Measurements from ENCODE around the gene RPAP2. TPM values are rescaled to one million over a fixed set of nuclear protein-coding genes. Genes with fewer than 3 reads are reported as not detected.
A peak's percentile ranks its signal among the peaks of the same experiment; 100 is the strongest.
"Not testable (repeated sequence)": the region's sequence is repeated elsewhere in the genome, so short reads cannot be mapped to it uniquely, and the experiment has no call there.

RPAP2 gene
- 1 to 10 TPM; 3.3 to 8.2 TPM for polyA plus RNA-seq

GRCh38 chr1:92298573-92299476 lies at the start of gene RPAP2, which contains the start of gene GLMN:
Gene RPAP2, plus strand, starts transcription at chr1:92299059. Its CDS starts 15 bp downstream, at chr1:92299074.
Gene GLMN, minus strand, starts transcription at chr1:92298987. Its CDS starts 988 bp downstream, at chr1:92297999.
- Histone ChIP-seq H3K4me3 (ENCODE audit: low read depth in 1 of 2, low read length in 2 of 2) (peak within 1 kb of the TSS; percentile 97 to 100), H3K9me3 (ENCODE audit: control insufficient read depth in 2 of 2, insufficient read depth in 1 of 2, low read depth in 1 of 2, low read length in 1 of 2) (no peaks in the 10 kb centered on the region), H3K4me1 (ENCODE audit: control insufficient read depth in 2 of 2, insufficient read depth in 2 of 2, low read length in 1 of 2) (no peaks in the 10 kb centered on the region), H3K27ac (ENCODE audit: low read depth in 2 of 2, low read length in 1 of 2) (peak within 1 kb of the TSS; percentile 97 to 99), H3K36me3 (ENCODE audit: control insufficient read depth in 2 of 2, insufficient read depth in 2 of 2, low read length in 1 of 2) (peaks cover 0 to 4% of the 10 kb centered on the region in 2 donors), H3K27me3 (ENCODE audit: control insufficient read depth in 1 of 2, insufficient read depth in 2 of 2, low read length in 2 of 2) (no peaks in the 10 kb centered on the region)
- WGBS, 2 donors: 0 to 1% methylated on average over 72 to 76 of the region's 76 CpGs

GRCh38 chr1:92254714-92255113 lies 44.1 kb upstream of the RPAP2 start:
- H3K27ac ChIP-seq (ENCODE audit: low read depth in 2 of 2, low read length in 1 of 2); H3K27me3 ChIP-seq (ENCODE audit: control insufficient read depth in 1 of 2, insufficient read depth in 2 of 2, low read length in 2 of 2); H3K9me3 ChIP-seq (ENCODE audit: control insufficient read depth in 2 of 2, insufficient read depth in 1 of 2, low read depth in 1 of 2, low read length in 1 of 2); H3K4me3 ChIP-seq (ENCODE audit: low read depth in 1 of 2, low read length in 2 of 2); H3K4me1 ChIP-seq (ENCODE audit: control insufficient read depth in 2 of 2, insufficient read depth in 2 of 2, low read length in 1 of 2); H3K36me3 ChIP-seq (ENCODE audit: control insufficient read depth in 2 of 2, insufficient read depth in 2 of 2, low read length in 1 of 2): not testable (repeated sequence)
- WGBS, 2 donors: 80 to 83% methylated on average over 3 of the region's 3 CpGs

- no peak overlapping the region for H3K27ac ChIP-seq (ENCODE audit: low read depth in 2 of 2, low read length in 1 of 2)
- H3K27me3 ChIP-seq (ENCODE audit: control insufficient read depth in 1 of 2, insufficient read depth in 2 of 2, low read length in 2 of 2): no peaks in the 10 kb centered on the region
- no peaks in the 10 kb centered on the region for H3K36me3 ChIP-seq (ENCODE audit: control insufficient read depth in 2 of 2, insufficient read depth in 2 of 2, low read length in 1 of 2)
- WGBS, 2 donors: 65 to 90% methylated on average over 1 of the region's 1 CpG
- no peaks in the 10 kb centered on the region for H3K4me1 ChIP-seq (ENCODE audit: control insufficient read depth in 2 of 2, insufficient read depth in 2 of 2, low read length in 1 of 2)
- no peak overlapping the region for H3K4me3 ChIP-seq (ENCODE audit: low read depth in 1 of 2, low read length in 2 of 2)
- H3K9me3 ChIP-seq (ENCODE audit: control insufficient read depth in 2 of 2, insufficient read depth in 1 of 2, low read depth in 1 of 2, low read length in 1 of 2): no peaks in the 10 kb centered on the region
These were observed 39.5 kb upstream of the RPAP2 start for GRCh38 chr1:92259350-92259749.

- H3K9me3 ChIP-seq (ENCODE audit: control insufficient read depth in 2 of 2, insufficient read depth in 1 of 2, low read depth in 1 of 2, low read length in 1 of 2): no peaks in the 10 kb centered on the region
- no peak overlapping the region for H3K4me3 ChIP-seq (ENCODE audit: low read depth in 1 of 2, low read length in 2 of 2)
- H3K27ac ChIP-seq (ENCODE audit: low read depth in 2 of 2, low read length in 1 of 2): no peak overlapping the region
- no peaks in the 10 kb centered on the region for H3K36me3 ChIP-seq (ENCODE audit: control insufficient read depth in 2 of 2, insufficient read depth in 2 of 2, low read length in 1 of 2)
- WGBS, 2 donors: 81 to 89% methylated on average over 3 of the region's 3 CpGs
- no peaks in the 10 kb centered on the region for H3K4me1 ChIP-seq (ENCODE audit: control insufficient read depth in 2 of 2, insufficient read depth in 2 of 2, low read length in 1 of 2)
- no peaks in the 10 kb centered on the region for H3K27me3 ChIP-seq (ENCODE audit: control insufficient read depth in 1 of 2, insufficient read depth in 2 of 2, low read length in 2 of 2)
These were observed 36.3 kb upstream of the RPAP2 start for GRCh38 chr1:92262516-92262915.

GRCh38 chr1:92273039-92273438 lies 25.8 kb upstream of the RPAP2 start:
- no peaks in the 10 kb centered on the region for H3K4me1 ChIP-seq (ENCODE audit: control insufficient read depth in 2 of 2, insufficient read depth in 2 of 2, low read length in 1 of 2)
- no peaks in the 10 kb centered on the region for H3K9me3 ChIP-seq (ENCODE audit: control insufficient read depth in 2 of 2, insufficient read depth in 1 of 2, low read depth in 1 of 2, low read length in 1 of 2)
- H3K27ac ChIP-seq (ENCODE audit: low read depth in 2 of 2, low read length in 1 of 2): no peak overlapping the region
- H3K4me3 ChIP-seq (ENCODE audit: low read depth in 1 of 2, low read length in 2 of 2): no peak overlapping the region
- H3K36me3 ChIP-seq (ENCODE audit: control insufficient read depth in 2 of 2, insufficient read depth in 2 of 2, low read length in 1 of 2): peaks cover 5 to 7% of the 10 kb centered on the region in 2 donors
- 83 to 86% methylated on average over 1 of the region's 1 CpG for WGBS, 2 donors
- no peaks in the 10 kb centered on the region for H3K27me3 ChIP-seq (ENCODE audit: control insufficient read depth in 1 of 2, insufficient read depth in 2 of 2, low read length in 2 of 2)

- Histone ChIP-seq H3K36me3 (ENCODE audit: control insufficient read depth in 2 of 2, insufficient read depth in 2 of 2, low read length in 1 of 2) (peaks cover 5 to 11% of the 10 kb centered on the region in 2 donors), H3K27ac (ENCODE audit: low read depth in 2 of 2, low read length in 1 of 2) (no peak overlapping the region), H3K4me1 (ENCODE audit: control insufficient read depth in 2 of 2, insufficient read depth in 2 of 2, low read length in 1 of 2) (no peaks in the 10 kb centered on the region), H3K27me3 (ENCODE audit: control insufficient read depth in 1 of 2, insufficient read depth in 2 of 2, low read length in 2 of 2) (no peaks in the 10 kb centered on the region), H3K9me3 (ENCODE audit: control insufficient read depth in 2 of 2, insufficient read depth in 1 of 2, low read depth in 1 of 2, low read length in 1 of 2) (no peaks in the 10 kb centered on the region), H3K4me3 (ENCODE audit: low read depth in 1 of 2, low read length in 2 of 2) (no peak overlapping the region)
- WGBS, 2 donors: 96 to 100% methylated on average over 1 of the region's 1 CpG
These were observed 23.9 kb upstream of the RPAP2 start for GRCh38 chr1:92274939-92275338.

GRCh38 chr1:92276082-92276481 lies 22.8 kb upstream of the RPAP2 start:
- Histone ChIP-seq H3K4me1 (ENCODE audit: control insufficient read depth in 2 of 2, insufficient read depth in 2 of 2, low read length in 1 of 2) (no peaks in the 10 kb centered on the region), H3K36me3 (ENCODE audit: control insufficient read depth in 2 of 2, insufficient read depth in 2 of 2, low read length in 1 of 2) (peaks cover 5 to 11% of the 10 kb centered on the region in 2 donors), H3K9me3 (ENCODE audit: control insufficient read depth in 2 of 2, insufficient read depth in 1 of 2, low read depth in 1 of 2, low read length in 1 of 2) (no peaks in the 10 kb centered on the region), H3K4me3 (ENCODE audit: low read depth in 1 of 2, low read length in 2 of 2) (no peak overlapping the region), H3K27me3 (ENCODE audit: control insufficient read depth in 1 of 2, insufficient read depth in 2 of 2, low read length in 2 of 2) (no peaks in the 10 kb centered on the region), H3K27ac (ENCODE audit: low read depth in 2 of 2, low read length in 1 of 2) (no peak overlapping the region)
- 98 to 100% methylated on average over 3 of the region's 3 CpGs for whole genome bisulfite sequencing, 2 donors

GRCh38 chr1:92277105-92277723 lies 21.6 kb upstream of the RPAP2 start:
- Histone ChIP-seq H3K27ac (ENCODE audit: low read depth in 2 of 2, low read length in 1 of 2) (no peak overlapping the region), H3K4me3 (ENCODE audit: low read depth in 1 of 2, low read length in 2 of 2) (no peak overlapping the region), H3K9me3 (ENCODE audit: control insufficient read depth in 2 of 2, insufficient read depth in 1 of 2, low read depth in 1 of 2, low read length in 1 of 2) (no peaks in the 10 kb centered on the region), H3K36me3 (ENCODE audit: control insufficient read depth in 2 of 2, insufficient read depth in 2 of 2, low read length in 1 of 2) (peaks cover 5 to 11% of the 10 kb centered on the region in 2 donors), H3K4me1 (ENCODE audit: control insufficient read depth in 2 of 2, insufficient read depth in 2 of 2, low read length in 1 of 2) (no peaks in the 10 kb centered on the region), H3K27me3 (ENCODE audit: control insufficient read depth in 1 of 2, insufficient read depth in 2 of 2, low read length in 2 of 2) (no peaks in the 10 kb centered on the region)
- WGBS, 2 donors: 95 to 96% methylated on average over 4 of the region's 4 CpGs

GRCh38 chr1:92279781-92280180 lies 19.1 kb upstream of the RPAP2 start:
- H3K4me3 ChIP-seq (ENCODE audit: low read depth in 1 of 2, low read length in 2 of 2); H3K27ac ChIP-seq (ENCODE audit: low read depth in 2 of 2, low read length in 1 of 2); H3K4me1 ChIP-seq (ENCODE audit: control insufficient read depth in 2 of 2, insufficient read depth in 2 of 2, low read length in 1 of 2); H3K27me3 ChIP-seq (ENCODE audit: control insufficient read depth in 1 of 2, insufficient read depth in 2 of 2, low read length in 2 of 2); H3K36me3 ChIP-seq (ENCODE audit: control insufficient read depth in 2 of 2, insufficient read depth in 2 of 2, low read length in 1 of 2); H3K9me3 ChIP-seq (ENCODE audit: control insufficient read depth in 2 of 2, insufficient read depth in 1 of 2, low read depth in 1 of 2, low read length in 1 of 2): not testable (repeated sequence)
- 97% methylated on average over 15 of the region's 15 CpGs for WGBS, 2 donors
